ENCODE measurements around the gene WDPCP. TPM values are rescaled to one million over a fixed set of nuclear protein-coding genes. Genes with fewer than 3 reads are reported as not detected.

The WDPCP gene
- total RNA-seq, 2 experiments from 2014 or later, result 14.8 to 29.3 TPM

GRCh38 chr2:63261137-63261621 is 327.1 kb downstream of the WDPCP start:
- Histone ChIP-seq H3K4me3 (ENCODE audit: low read depth, low read length, poor library complexity, severe bottlenecking) (no peak overlapping the region), H4K20me1 (ENCODE audit: insufficient read depth, low read length) (no peaks in the 10 kb centered on the region), H3K27ac (ENCODE audit: low read depth, low read length, poor library complexity, severe bottlenecking) (no peak overlapping the region), H3K36me3 (ENCODE audit: insufficient read depth, low read length) (no peaks in the 10 kb centered on the region), H3K4me2 (ENCODE audit: low read length) (no peak overlapping the region), H3K9me3 (ENCODE audit: low read length) (no peaks in the 10 kb centered on the region), H3K4me1 (ENCODE audit: insufficient read depth, low read length, poor library complexity, severe bottlenecking) (no peaks in the 10 kb centered on the region), H3K79me2 (ENCODE audit: insufficient read depth, low read depth, low read length) (no peaks in the 10 kb centered on the region), H3K9me2 (ENCODE audit: insufficient read depth, low read length) (no peaks in the 10 kb centered on the region), H2AFZ (ENCODE audit: low read length) (no peak overlapping the region)
- intact Hi-C loops (cut with micrococcal nuclease; ENCODE audit: unreplicated experiment), result no loop called here
- no peak for TF ChIP-seq EZH2phosphoT487 (IDR thresholded peaks at IDR 0.05; ENCODE audit: borderline replicate concordance, low read depth, low read length)
- CTCF ChIA-PET (ENCODE audit: unreplicated experiment), result no interaction called here
- no peak for DNase-seq (ENCODE audit: low spot score)
- POLR2A ChIA-PET, result interaction anchor here (0.6 kb wide), 2 partner anchors 828 to 1185 kb away, joined by 3 read pairs; no protein-coding TSS in a partner anchor
- no TSS peak for BruUV-seq (replicated peaks)

- CTCF ChIA-PET (ENCODE audit: unreplicated experiment), result no interaction called here
- POLR2A ChIA-PET, result no interaction called here
- no peaks in the 10 kb centered on the region for H4K20me1 ChIP-seq (ENCODE audit: insufficient read depth, low read length)
Observed at GRCh38 chr2:63257473-63257872, 330.8 kb downstream of the WDPCP start.

GRCh38 chr2:63249161-63249560 is 339.1 kb downstream of the WDPCP start:
- Histone ChIP-seq H3K9me2 (ENCODE audit: insufficient read depth, low read length) (no peaks in the 10 kb centered on the region), H3K27ac (ENCODE audit: low read depth, low read length, poor library complexity, severe bottlenecking) (no peak overlapping the region), H3K79me2 (ENCODE audit: insufficient read depth, low read depth, low read length) (no peaks in the 10 kb centered on the region), H3K4me3 (ENCODE audit: low read depth, low read length, poor library complexity, severe bottlenecking) (no peak overlapping the region), H2AFZ (ENCODE audit: low read length) (no peak overlapping the region), H3K4me1 (ENCODE audit: insufficient read depth, low read length, poor library complexity, severe bottlenecking) (no peaks in the 10 kb centered on the region), H3K9me3 (ENCODE audit: low read length) (no peaks in the 10 kb centered on the region), H4K20me1 (ENCODE audit: insufficient read depth, low read length) (no peaks in the 10 kb centered on the region), H3K4me2 (ENCODE audit: low read length) (no peak overlapping the region), H3K36me3 (ENCODE audit: insufficient read depth, low read length) (no peaks in the 10 kb centered on the region)
- no peak for DNase-seq (ENCODE audit: low spot score)
- TF ChIP-seq CTCF (conservative IDR thresholded peaks at IDR 0.05; ENCODE audit: low read length) (no peak), EZH2phosphoT487 (IDR thresholded peaks at IDR 0.05; ENCODE audit: borderline replicate concordance, low read depth, low read length) (no peak)
- intact Hi-C loops (cut with micrococcal nuclease; ENCODE audit: unreplicated experiment), result no loop called here
- ChIA-PET POLR2A (interaction anchor here (0.5 kb wide), 1 partner anchor 10 kb away, joined by 3 read pairs; no protein-coding TSS in a partner anchor), CTCF (ENCODE audit: unreplicated experiment) (no interaction called here)
- BruUV-seq (replicated peaks), result no TSS peak

More at GRCh38 chr2:63257473-63257872, 330.8 kb downstream of the WDPCP start:
- Histone ChIP-seq H2AFZ (ENCODE audit: low read length) (no peak overlapping the region), H3K9me3 (ENCODE audit: low read length) (no peaks in the 10 kb centered on the region), H3K4me2 (ENCODE audit: low read length) (no peak overlapping the region), H3K9me2 (ENCODE audit: insufficient read depth, low read length) (no peaks in the 10 kb centered on the region), H3K4me1 (ENCODE audit: insufficient read depth, low read length, poor library complexity, severe bottlenecking) (no peaks in the 10 kb centered on the region), H3K27ac (ENCODE audit: low read depth, low read length, poor library complexity, severe bottlenecking) (no peak overlapping the region), H3K79me2 (ENCODE audit: insufficient read depth, low read depth, low read length) (no peaks in the 10 kb centered on the region), H3K4me3 (ENCODE audit: low read depth, low read length, poor library complexity, severe bottlenecking) (no peak overlapping the region), H3K36me3 (ENCODE audit: insufficient read depth, low read length) (no peaks in the 10 kb centered on the region)
- BruUV-seq (replicated peaks), result no TSS peak
- DNase-seq (ENCODE audit: low spot score), result no peak
- intact Hi-C loops (cut with micrococcal nuclease; ENCODE audit: unreplicated experiment), result no loop called here
- no peak for TF ChIP-seq CTCF (conservative IDR thresholded peaks at IDR 0.05; ENCODE audit: low read length)

Measured in OCI-LY7 (cell line).